ENCODE results near the gene RNF145.

Gene RNF145

GRCh38 chr5:159190170-159190569 lies 19.2 kb downstream of the RNF145 start:
- Histone ChIP-seq H3F3A (ENCODE audit: insufficient read depth, low read length) (no peaks in the 10 kb centered on the region), H3K79me2 (ENCODE audit: low read length) (peaks cover 36% of the 10 kb centered on the region)

DNA sequence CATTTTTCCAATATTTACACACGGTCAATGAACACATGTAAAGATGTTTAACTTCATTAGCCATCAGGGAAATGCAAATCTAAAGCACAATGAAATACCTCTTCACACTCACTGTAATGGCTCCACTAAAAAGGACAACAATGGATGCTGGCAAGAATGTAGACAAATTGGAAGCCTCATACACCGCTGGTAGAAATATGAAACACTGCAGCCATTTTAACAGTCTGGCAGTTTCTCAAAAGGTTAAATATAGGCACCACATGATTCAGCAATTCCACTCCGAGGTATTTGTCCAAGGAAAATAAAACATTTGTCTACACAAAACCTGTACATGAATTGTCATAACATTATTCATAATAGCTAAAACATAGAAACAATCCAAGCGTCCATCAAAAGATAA lies 20.0 kb downstream of the RNF145 start:
- Histone ChIP-seq H3K4me2 (ENCODE audit: low read depth, low read length) (no peak overlapping the region), H3K27ac (ENCODE audit: low read length) (no peak overlapping the region), H2AFZ (ENCODE audit: low read length) (no peak overlapping the region), H3K36me3 (replicated peaks; ENCODE audit: insufficient read depth, low read length) (no peaks in the 10 kb centered on the region), H3K4me1 (ENCODE audit: low read length) (no peaks in the 10 kb centered on the region), H3F3A (ENCODE audit: insufficient read depth, low read length) (no peaks in the 10 kb centered on the region), H4K20me1 (ENCODE audit: insufficient read depth, low read length) (no peaks in the 10 kb centered on the region), H3K9ac (ENCODE audit: low read length) (no peak overlapping the region), H3K79me2 (ENCODE audit: low read length) (peaks cover 35% of the 10 kb centered on the region), H3K27me3 (replicated peaks; ENCODE audit: insufficient read depth, low read length) (no peaks in the 10 kb centered on the region), H3K4me3 (ENCODE audit: low read length) (no peak overlapping the region), H3K9me3 (replicated peaks; ENCODE audit: insufficient read depth, low read length) (no peaks in the 10 kb centered on the region), H3K9me2 (replicated peaks; ENCODE audit: insufficient read depth, low read length) (no peaks in the 10 kb centered on the region)
- no peak for TF ChIP-seq EZH2 (optimal IDR thresholded peaks at IDR 0.05; ENCODE audit: low read depth, low read length)
- TF ChIP-seq EZH2phosphoT487 (IDR thresholded peaks at IDR 0.05; ENCODE audit: low read length) = no peak
- DNase-seq = no peak

More at GRCh38 chr5:159190170-159190569, 19.2 kb downstream of the RNF145 start:
- H3K4me2 ChIP-seq (ENCODE audit: low read depth, low read length) = no peak overlapping the region
- H3K9me2 ChIP-seq (replicated peaks; ENCODE audit: insufficient read depth, low read length) = no peaks in the 10 kb centered on the region
- no peaks in the 10 kb centered on the region for H3K36me3 ChIP-seq (replicated peaks; ENCODE audit: insufficient read depth, low read length)
- H3K9me3 ChIP-seq (replicated peaks; ENCODE audit: insufficient read depth, low read length) = no peaks in the 10 kb centered on the region
- H2AFZ ChIP-seq (ENCODE audit: low read length) = no peak overlapping the region
- no peak overlapping the region for H3K9ac ChIP-seq (ENCODE audit: low read length)
- no peak overlapping the region for H3K4me3 ChIP-seq (ENCODE audit: low read length)
- H3K27ac ChIP-seq (ENCODE audit: low read length) = no peak overlapping the region
- no peaks in the 10 kb centered on the region for H3K27me3 ChIP-seq (replicated peaks; ENCODE audit: insufficient read depth, low read length)
- DNase-seq = no peak
- H4K20me1 ChIP-seq (ENCODE audit: insufficient read depth, low read length) = no peaks in the 10 kb centered on the region
- no peaks in the 10 kb centered on the region for H3K4me1 ChIP-seq (ENCODE audit: low read length)
- no peak for TF ChIP-seq EZH2 (optimal IDR thresholded peaks at IDR 0.05; ENCODE audit: low read depth, low read length)

- H4K20me1 ChIP-seq (ENCODE audit: insufficient read depth, low read length) = no peaks in the 10 kb centered on the region
- H3K4me3 ChIP-seq (ENCODE audit: low read length) = no peak overlapping the region
- H3K9ac ChIP-seq (ENCODE audit: low read length) = no peak overlapping the region
- no peaks in the 10 kb centered on the region for H3K9me2 ChIP-seq (replicated peaks; ENCODE audit: insufficient read depth, low read length)
- no peaks in the 10 kb centered on the region; the same call in 1 of the 2 replicates for H3K36me3 ChIP-seq (replicated peaks; ENCODE audit: insufficient read depth, low read length)
- no peak overlapping the region for H3K27ac ChIP-seq (ENCODE audit: low read length)
- no peaks in the 10 kb centered on the region for H3K4me1 ChIP-seq (ENCODE audit: low read length)
- no peak for DNase-seq
- H3K4me2 ChIP-seq (ENCODE audit: low read depth, low read length) = no peak overlapping the region
- TF ChIP-seq, protein P1, sequence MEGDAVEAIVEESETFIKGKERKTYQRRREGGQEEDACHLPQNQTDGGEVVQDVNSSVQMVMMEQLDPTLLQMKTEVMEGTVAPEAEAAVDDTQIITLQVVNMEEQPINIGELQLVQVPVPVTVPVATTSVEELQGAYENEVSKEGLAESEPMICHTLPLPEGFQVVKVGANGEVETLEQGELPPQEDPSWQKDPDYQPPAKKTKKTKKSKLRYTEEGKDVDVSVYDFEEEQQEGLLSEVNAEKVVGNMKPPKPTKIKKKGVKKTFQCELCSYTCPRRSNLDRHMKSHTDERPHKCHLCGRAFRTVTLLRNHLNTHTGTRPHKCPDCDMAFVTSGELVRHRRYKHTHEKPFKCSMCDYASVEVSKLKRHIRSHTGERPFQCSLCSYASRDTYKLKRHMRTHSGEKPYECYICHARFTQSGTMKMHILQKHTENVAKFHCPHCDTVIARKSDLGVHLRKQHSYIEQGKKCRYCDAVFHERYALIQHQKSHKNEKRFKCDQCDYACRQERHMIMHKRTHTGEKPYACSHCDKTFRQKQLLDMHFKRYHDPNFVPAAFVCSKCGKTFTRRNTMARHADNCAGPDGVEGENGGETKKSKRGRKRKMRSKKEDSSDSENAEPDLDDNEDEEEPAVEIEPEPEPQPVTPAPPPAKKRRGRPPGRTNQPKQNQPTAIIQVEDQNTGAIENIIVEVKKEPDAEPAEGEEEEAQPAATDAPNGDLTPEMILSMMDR (IDR thresholded peaks at IDR 0.05; ENCODE audit: low read length) = no peak
- H2AFZ ChIP-seq (ENCODE audit: low read length) = no peak overlapping the region
- H3F3A ChIP-seq (ENCODE audit: insufficient read depth, low read length) = no peaks in the 10 kb centered on the region
- no peaks in the 10 kb centered on the region for H3K9me3 ChIP-seq (replicated peaks; ENCODE audit: insufficient read depth, low read length)
- peaks cover 34% of the 10 kb centered on the region for H3K79me2 ChIP-seq (ENCODE audit: low read length)
- H3K27me3 ChIP-seq (replicated peaks; ENCODE audit: insufficient read depth, low read length) = no peaks in the 10 kb centered on the region
Observed at GRCh38 chr5:159187719-159188118, 21.6 kb downstream of the RNF145 start.

- Histone ChIP-seq H3K36me3 (replicated peaks; ENCODE audit: insufficient read depth, low read length) (no peaks in the 10 kb centered on the region; the same call in 1 of the 2 replicates), H4K20me1 (ENCODE audit: insufficient read depth, low read length) (no peaks in the 10 kb centered on the region), H3K79me2 (ENCODE audit: low read length) (peaks cover 28% of the 10 kb centered on the region), H3K9me3 (replicated peaks; ENCODE audit: insufficient read depth, low read length) (no peaks in the 10 kb centered on the region), H3K9me2 (replicated peaks; ENCODE audit: insufficient read depth, low read length) (no peaks in the 10 kb centered on the region), H3K27me3 (replicated peaks; ENCODE audit: insufficient read depth, low read length) (no peaks in the 10 kb centered on the region), H3K27ac (ENCODE audit: low read length) (no peak overlapping the region), H3K4me3 (ENCODE audit: low read length) (no peak overlapping the region), H3F3A (ENCODE audit: insufficient read depth, low read length) (no peaks in the 10 kb centered on the region), H3K9ac (ENCODE audit: low read length) (no peak overlapping the region), H2AFZ (ENCODE audit: low read length) (no peak overlapping the region), H3K4me2 (ENCODE audit: low read depth, low read length) (no peak overlapping the region), H3K4me1 (ENCODE audit: low read length) (no peaks in the 10 kb centered on the region)
- DNase-seq = no peak
- TF ChIP-seq, protein P1 (IDR thresholded peaks at IDR 0.05; ENCODE audit: low read length) = no peak
- TF ChIP-seq EZH2 (optimal IDR thresholded peaks at IDR 0.05; ENCODE audit: low read depth, low read length) (no peak), EZH2phosphoT487 (IDR thresholded peaks at IDR 0.05; ENCODE audit: low read length) (no peak)
Observed at GRCh38 chr5:159186319-159186718, 23.0 kb downstream of the RNF145 start.

All from MM.1S (cell line).